ENCODE data around the gene SAMM50.

SAMM50 gene

DNA sequence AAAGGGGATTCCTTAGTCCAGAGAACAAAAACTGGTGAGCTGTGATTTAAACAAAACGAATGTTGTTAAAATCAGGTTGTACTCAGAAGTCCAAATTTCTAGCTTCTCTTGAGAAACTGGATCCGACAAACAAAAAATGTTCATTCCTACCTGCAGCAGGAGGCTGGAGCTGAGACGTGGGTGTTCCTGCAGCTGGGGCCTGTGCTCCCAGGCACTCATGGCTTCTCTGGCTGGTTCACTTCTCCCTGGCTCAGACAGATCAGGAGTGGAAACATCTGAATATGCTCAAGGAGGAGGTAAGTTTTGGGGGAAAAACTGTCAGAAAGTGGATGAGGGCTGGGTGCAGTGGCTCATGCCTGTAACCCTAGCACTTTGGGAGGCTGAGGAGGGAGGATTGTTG is 44.1 kb downstream of the SAMM50 start:
- Histone ChIP-seq H3K27me3 (replicated peaks; ENCODE audit: control insufficient read depth, insufficient read depth, low read length) (no peaks in the 10 kb centered on the region), H3K36me3 (ENCODE audit: control insufficient read depth, insufficient read depth, low read length) (peaks cover 5% of the 10 kb centered on the region), H3K4me3 (replicated peaks; ENCODE audit: low read depth, low read length) (no peak overlapping the region)
- TF ChIP-seq, protein P1, sequence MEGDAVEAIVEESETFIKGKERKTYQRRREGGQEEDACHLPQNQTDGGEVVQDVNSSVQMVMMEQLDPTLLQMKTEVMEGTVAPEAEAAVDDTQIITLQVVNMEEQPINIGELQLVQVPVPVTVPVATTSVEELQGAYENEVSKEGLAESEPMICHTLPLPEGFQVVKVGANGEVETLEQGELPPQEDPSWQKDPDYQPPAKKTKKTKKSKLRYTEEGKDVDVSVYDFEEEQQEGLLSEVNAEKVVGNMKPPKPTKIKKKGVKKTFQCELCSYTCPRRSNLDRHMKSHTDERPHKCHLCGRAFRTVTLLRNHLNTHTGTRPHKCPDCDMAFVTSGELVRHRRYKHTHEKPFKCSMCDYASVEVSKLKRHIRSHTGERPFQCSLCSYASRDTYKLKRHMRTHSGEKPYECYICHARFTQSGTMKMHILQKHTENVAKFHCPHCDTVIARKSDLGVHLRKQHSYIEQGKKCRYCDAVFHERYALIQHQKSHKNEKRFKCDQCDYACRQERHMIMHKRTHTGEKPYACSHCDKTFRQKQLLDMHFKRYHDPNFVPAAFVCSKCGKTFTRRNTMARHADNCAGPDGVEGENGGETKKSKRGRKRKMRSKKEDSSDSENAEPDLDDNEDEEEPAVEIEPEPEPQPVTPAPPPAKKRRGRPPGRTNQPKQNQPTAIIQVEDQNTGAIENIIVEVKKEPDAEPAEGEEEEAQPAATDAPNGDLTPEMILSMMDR (IDR thresholded peaks at IDR 0.05; ENCODE audit: insufficient read depth, low read length, poor library complexity, severe bottlenecking): no peak
- DNase-seq (ENCODE audit: extremely low read depth, insufficient read length): no peak

DNA sequence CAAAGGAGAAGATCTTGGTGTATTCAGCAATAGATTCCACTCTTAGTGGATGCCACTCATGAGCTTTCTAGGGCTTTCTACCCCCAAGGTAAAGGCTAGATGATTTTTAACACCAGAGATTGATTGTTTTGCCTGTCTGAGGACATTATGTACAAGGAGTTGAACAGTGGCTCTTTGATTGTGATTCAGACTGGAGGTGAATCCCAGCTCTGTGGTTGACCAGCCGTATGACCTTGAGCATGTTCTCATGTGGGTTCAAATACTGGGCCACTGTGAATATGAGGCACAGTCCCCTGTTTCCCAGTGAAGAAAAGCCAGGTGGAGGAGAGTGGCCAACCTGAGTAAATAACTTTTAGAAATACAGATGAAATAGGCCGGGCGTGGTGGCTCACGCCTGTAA is 44.9 kb downstream of the SAMM50 start:
- DNase-seq (ENCODE audit: extremely low read depth, insufficient read length): no peak
- Histone ChIP-seq H3K27me3 (replicated peaks; ENCODE audit: control insufficient read depth, insufficient read depth, low read length) (no peaks in the 10 kb centered on the region), H3K36me3 (ENCODE audit: control insufficient read depth, insufficient read depth, low read length) (peaks cover 5% of the 10 kb centered on the region), H3K4me3 (replicated peaks; ENCODE audit: low read depth, low read length) (no peak overlapping the region)
- TF ChIP-seq, protein P1 (IDR thresholded peaks at IDR 0.05; ENCODE audit: insufficient read depth, low read length, poor library complexity, severe bottlenecking): no peak

DNA sequence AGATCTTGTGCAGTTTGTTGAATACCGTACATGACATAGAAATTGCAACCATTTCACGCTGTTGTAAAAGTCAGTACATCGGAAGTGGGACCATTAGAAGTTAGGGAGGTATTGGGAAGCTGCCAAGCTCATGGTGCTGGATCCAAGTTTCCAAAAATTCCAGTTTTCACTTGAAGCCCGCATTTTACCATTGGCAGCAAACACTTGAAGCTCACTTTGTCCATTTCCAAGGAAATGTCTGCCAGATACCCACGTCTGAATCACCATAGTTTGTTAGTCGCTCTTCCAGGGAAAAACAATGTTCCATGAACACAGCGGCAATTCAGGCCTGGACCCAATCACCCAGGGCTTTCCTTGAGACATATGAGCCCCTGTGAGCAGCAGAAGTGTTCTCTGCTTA is 46.3 kb downstream of the SAMM50 start:
- Histone ChIP-seq H3K27me3 (replicated peaks; ENCODE audit: control insufficient read depth, insufficient read depth, low read length) (no peaks in the 10 kb centered on the region), H3K4me3 (replicated peaks; ENCODE audit: low read depth, low read length) (no peak overlapping the region), H3K36me3 (ENCODE audit: control insufficient read depth, insufficient read depth, low read length) (peaks cover 5% of the 10 kb centered on the region)
- DNase-seq (ENCODE audit: extremely low read depth, insufficient read length): no peak
- TF ChIP-seq, protein P1 (IDR thresholded peaks at IDR 0.05; ENCODE audit: insufficient read depth, low read length, poor library complexity, severe bottlenecking): no peak

DNA sequence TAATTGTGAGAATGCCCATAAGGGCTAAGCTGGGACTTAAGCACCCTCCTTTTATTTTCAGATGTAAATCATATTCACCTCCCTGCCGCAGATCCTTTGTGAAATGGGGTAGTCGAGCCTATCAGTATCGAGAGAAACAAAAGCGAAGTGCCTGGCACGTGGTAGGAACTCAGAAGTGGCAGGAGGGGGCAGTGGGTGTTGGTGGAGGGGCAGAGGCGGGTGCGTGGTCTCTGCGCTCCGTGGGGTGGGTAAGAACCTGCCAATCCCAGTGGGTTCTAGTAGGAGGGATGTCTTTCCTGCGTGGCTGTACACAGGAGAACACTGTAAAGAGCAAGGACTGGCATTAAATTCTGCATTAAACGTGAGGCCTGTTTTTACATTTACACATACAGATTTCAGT is 47.1 kb downstream of the SAMM50 start:
- TF ChIP-seq, protein P1 (IDR thresholded peaks at IDR 0.05; ENCODE audit: insufficient read depth, low read length, poor library complexity, severe bottlenecking): no peak
- Histone ChIP-seq H3K36me3 (ENCODE audit: control insufficient read depth, insufficient read depth, low read length) (peaks cover 3% of the 10 kb centered on the region), H3K27me3 (replicated peaks; ENCODE audit: control insufficient read depth, insufficient read depth, low read length) (no peaks in the 10 kb centered on the region), H3K4me3 (replicated peaks; ENCODE audit: low read depth, low read length) (no peak overlapping the region)
- DNase-seq (ENCODE audit: extremely low read depth, insufficient read length): no peak

DNA sequence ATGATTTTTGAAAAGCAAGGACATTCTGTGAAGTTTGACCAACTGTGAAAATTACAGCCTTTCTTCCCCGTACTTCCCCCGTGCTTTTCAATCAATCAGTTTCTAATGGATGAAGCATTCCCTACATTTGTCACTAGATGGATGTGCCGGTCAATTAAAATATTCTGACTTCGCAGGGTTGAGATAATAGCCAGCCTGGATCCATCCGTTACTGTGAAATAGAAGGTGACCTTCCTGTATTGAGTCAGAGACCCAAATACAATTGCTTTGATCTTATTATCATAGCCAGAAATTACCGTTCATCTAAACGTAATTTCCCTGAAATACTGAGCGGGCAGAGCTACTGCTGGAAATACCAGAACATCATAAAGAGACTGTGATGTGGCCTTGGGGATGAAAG is 47.8 kb downstream of the SAMM50 start:
- H3K36me3 ChIP-seq (ENCODE audit: control insufficient read depth, insufficient read depth, low read length): peaks cover 3% of the 10 kb centered on the region
- H3K27me3 ChIP-seq (replicated peaks; ENCODE audit: control insufficient read depth, insufficient read depth, low read length): no peaks in the 10 kb centered on the region
- no peak overlapping the region for H3K4me3 ChIP-seq (replicated peaks; ENCODE audit: low read depth, low read length)
- TF ChIP-seq, protein P1 (IDR thresholded peaks at IDR 0.05; ENCODE audit: insufficient read depth, low read length, poor library complexity, severe bottlenecking): no peak
- no peak for DNase-seq (ENCODE audit: extremely low read depth, insufficient read length)

DNA sequence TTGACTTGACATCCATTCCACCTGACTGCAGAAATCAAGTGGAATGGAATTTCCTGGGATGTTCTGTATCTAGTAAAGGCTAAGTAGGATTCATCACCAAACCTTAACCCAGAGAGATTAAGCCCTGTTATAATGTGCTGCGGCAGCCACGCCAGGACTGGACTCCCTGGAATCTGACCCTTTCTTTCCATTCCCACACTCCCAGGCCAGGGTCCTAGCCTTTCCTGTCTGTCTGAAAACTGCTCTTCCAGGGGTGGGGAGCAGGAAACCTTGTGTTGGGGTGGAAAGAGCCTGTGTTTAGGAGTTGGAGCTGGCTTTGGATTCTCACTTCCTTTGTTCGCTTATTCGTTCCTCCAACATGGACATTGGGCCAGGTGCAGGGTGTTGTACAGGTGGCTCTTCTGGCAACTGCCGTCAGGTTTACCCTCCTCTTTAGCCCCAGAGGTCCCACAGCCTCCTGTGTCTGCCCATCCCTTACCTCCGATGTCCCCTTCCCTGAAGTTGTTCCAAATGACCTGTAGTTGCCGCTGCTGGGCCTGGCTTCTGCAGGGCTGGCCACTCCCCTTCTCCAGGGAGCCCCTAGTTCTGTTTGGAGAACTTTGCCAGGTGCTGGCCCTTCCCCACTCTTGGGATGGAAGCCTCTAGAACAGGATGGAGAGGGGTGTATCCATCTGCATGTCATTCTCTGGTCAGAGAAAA is 48.3 kb downstream of the SAMM50 start:
- Histone ChIP-seq H3K36me3 (ENCODE audit: control insufficient read depth, insufficient read depth, low read length) (peaks cover 3% of the 10 kb centered on the region), H3K27me3 (replicated peaks; ENCODE audit: control insufficient read depth, insufficient read depth, low read length) (no peaks in the 10 kb centered on the region), H3K4me3 (replicated peaks; ENCODE audit: low read depth, low read length) (no peak overlapping the region)
- DNase-seq (ENCODE audit: extremely low read depth, insufficient read length): no peak
- TF ChIP-seq, protein P1 (IDR thresholded peaks at IDR 0.05; ENCODE audit: insufficient read depth, low read length, poor library complexity, severe bottlenecking): no peak

Data from GM06990 (cell line).